ENCODE results near the gene RIC8B.

Gene RIC8B

GRCh38 chr12:106736051-106736957 is 38.2 kb upstream of the RIC8B start:
- no peak for DNase-seq
- Histone ChIP-seq H3K36me3 (no peaks in the 10 kb centered on the region), H3K27ac (no peak overlapping the region), H3K9me3 (ENCODE audit: severe bottlenecking) (no peaks in the 10 kb centered on the region), H3K4me3 (ENCODE audit: low read depth, low read length) (no peak overlapping the region), H3K27me3 (ENCODE audit: insufficient read depth, low read depth, severe bottlenecking) (peaks cover 6% of the 10 kb centered on the region)
- TF ChIP-seq CTCF (IDR thresholded peaks at IDR 0.05; ENCODE audit: low read depth, low read length) = no peak

DNA sequence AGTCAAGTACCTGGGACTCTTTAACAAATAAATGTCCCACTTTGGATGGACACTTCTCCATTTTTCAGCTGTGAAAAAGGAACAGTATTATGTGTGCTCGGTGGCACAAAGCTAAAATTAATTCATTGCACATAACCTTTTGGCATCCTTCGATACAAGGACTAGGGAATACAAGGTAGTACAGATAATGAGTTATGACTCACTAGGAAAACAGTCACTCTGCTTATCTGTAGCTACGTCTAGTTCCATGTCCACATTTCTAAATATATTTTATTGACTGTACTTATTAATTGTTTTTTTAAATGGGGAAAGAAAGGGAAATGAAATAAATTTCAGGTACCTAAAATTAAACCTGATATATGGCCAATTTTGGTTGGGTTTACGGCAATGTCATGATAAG is 35.2 kb upstream of the RIC8B start:
- H3K36me3 ChIP-seq = no peaks in the 10 kb centered on the region
- no peak for DNase-seq
- TF ChIP-seq CTCF (IDR thresholded peaks at IDR 0.05; ENCODE audit: low read depth, low read length) = no peak
- H3K9me3 ChIP-seq (ENCODE audit: severe bottlenecking) = no peaks in the 10 kb centered on the region
- no peak overlapping the region for H3K4me3 ChIP-seq (ENCODE audit: low read depth, low read length)
- H3K27ac ChIP-seq = no peak overlapping the region
- H3K27me3 ChIP-seq (ENCODE audit: insufficient read depth, low read depth, severe bottlenecking) = peaks cover 3% of the 10 kb centered on the region

DNA sequence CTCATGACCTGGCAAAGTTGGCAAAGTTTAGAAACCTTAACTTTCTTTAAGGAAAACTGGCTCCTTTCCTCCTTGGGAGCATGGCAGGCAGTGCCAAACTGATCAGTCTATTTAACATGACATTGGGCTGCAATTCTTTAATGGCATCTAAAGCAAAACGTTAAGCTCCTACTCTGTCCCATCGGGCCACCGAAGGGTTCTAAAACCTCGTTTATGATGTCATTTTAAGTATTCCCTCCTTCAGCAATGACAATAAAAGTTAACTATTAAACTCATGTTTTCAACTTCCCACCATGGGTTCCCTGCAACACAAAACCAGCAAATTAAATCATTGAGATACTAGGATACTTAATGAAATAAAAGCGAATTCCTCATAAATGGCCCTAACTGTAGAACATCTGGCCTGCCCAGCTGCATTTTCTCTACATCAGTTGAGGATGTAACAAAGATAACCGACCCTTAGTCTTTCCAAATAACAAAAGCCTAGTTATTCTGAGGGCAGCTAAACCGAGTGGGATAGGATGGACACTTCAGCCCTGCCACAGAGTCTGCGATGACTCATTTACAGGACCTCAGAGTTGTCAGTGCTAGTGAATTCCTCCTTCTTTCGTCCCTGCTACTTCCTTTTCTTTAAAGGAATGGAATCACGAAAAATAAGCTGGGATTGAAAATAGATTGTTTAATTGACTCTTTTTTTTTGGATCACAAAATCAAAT is 34.5 kb upstream of the RIC8B start:
- peaks cover 9% of the 10 kb centered on the region for H3K27me3 ChIP-seq (ENCODE audit: insufficient read depth, low read depth, severe bottlenecking)
- no peak for DNase-seq
- H3K9me3 ChIP-seq (ENCODE audit: severe bottlenecking) = no peaks in the 10 kb centered on the region
- no peaks in the 10 kb centered on the region for H3K36me3 ChIP-seq
- TF ChIP-seq CTCF (IDR thresholded peaks at IDR 0.05; ENCODE audit: low read depth, low read length) = no peak
- no peak overlapping the region for H3K4me3 ChIP-seq (ENCODE audit: low read depth, low read length)
- no peak overlapping the region for H3K27ac ChIP-seq

DNA sequence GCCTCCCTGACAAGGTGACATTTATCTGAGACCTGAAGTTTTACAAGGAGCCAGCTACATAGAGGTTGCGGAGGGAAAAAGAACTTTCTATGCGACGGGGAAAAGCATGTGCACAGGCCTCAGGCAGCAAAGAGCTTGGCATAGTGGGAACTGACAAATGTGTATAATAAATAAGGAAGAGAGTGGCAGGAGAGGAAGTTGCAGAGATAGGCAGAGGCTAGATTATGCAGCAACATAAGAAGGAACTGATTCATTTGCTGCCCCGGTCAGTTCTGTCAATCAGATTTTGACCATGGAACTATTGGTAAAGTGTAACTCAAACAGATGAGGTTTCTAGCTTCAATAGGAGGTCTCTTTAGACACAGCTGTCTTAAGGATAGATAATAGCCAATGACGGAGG is 33.7 kb upstream of the RIC8B start:
- no peaks in the 10 kb centered on the region for H3K9me3 ChIP-seq (ENCODE audit: severe bottlenecking)
- H3K27me3 ChIP-seq (ENCODE audit: insufficient read depth, low read depth, severe bottlenecking) = peaks cover 13% of the 10 kb centered on the region
- no peak overlapping the region for H3K27ac ChIP-seq
- DNase-seq = no peak
- no peak overlapping the region for H3K4me3 ChIP-seq (ENCODE audit: low read depth, low read length)
- H3K36me3 ChIP-seq = no peaks in the 10 kb centered on the region
- TF ChIP-seq CTCF (IDR thresholded peaks at IDR 0.05; ENCODE audit: low read depth, low read length) = no peak

GRCh38 chr12:106741247-106741646 is 33.2 kb upstream of the RIC8B start:
- TF ChIP-seq CTCF (IDR thresholded peaks at IDR 0.05; ENCODE audit: low read depth, low read length) = no peak
- no peak overlapping the region for H3K4me3 ChIP-seq (ENCODE audit: low read depth, low read length)
- peaks cover 13% of the 10 kb centered on the region for H3K27me3 ChIP-seq (ENCODE audit: insufficient read depth, low read depth, severe bottlenecking)
- no peaks in the 10 kb centered on the region for H3K9me3 ChIP-seq (ENCODE audit: severe bottlenecking)
- no peak for DNase-seq
- no peak overlapping the region for H3K27ac ChIP-seq
- no peaks in the 10 kb centered on the region for H3K36me3 ChIP-seq

Data from WERI-Rb-1 (cell line).